SH-SY5Y (cell line): ENCODE measurements around the gene GAPT.

ENCODE experiments used
- GATA2 ChIP-seq: IDR thresholded peaks from 2 replicates; pipeline ENCODE4 v1.6.1; 2011; ENCODE audit warnings: mild to moderate bottlenecking, low read depth, low read length
- GATA3 ChIP-seq: IDR thresholded peaks from 2 replicates; pipeline ENCODE4 v1.6.1; 2011; ENCODE audit warnings: low read depth, mild to moderate bottlenecking, low read length, moderate library complexity

The GAPT gene

DNA sequence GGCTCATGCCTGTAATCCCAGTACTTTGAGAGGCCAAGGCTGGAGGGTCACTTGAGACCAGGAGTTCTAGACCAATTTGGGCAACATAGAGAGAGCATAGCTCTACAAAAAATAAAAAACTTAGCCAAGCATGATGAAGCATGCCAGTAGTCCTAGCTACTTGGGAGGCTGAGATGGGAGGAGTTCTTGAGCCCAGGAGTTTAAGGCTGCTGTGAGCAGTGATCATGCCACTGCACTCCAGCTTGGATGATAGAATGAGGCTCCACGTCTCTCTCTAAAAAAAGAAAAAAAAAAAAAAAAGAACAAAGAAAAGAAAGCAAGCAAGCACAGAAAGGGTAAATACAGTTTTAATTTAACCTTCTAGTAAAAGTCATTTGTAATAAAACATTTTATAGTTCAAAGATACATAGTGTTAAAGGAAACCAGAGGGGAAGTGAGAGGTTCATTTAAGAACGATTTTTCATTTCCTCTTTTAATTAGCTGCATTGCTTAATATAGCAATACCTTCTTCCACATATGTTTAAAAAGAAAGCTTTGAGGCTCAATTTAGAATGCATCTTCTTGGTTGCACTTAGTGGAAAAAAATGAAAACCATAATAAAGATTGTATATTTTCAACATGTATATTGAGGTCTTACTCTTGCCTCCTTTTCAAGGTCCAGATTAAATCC is 14.9 kb downstream of the GAPT start:
- TF ChIP-seq GATA2 = no peak
- no peak for TF ChIP-seq GATA3

DNA sequence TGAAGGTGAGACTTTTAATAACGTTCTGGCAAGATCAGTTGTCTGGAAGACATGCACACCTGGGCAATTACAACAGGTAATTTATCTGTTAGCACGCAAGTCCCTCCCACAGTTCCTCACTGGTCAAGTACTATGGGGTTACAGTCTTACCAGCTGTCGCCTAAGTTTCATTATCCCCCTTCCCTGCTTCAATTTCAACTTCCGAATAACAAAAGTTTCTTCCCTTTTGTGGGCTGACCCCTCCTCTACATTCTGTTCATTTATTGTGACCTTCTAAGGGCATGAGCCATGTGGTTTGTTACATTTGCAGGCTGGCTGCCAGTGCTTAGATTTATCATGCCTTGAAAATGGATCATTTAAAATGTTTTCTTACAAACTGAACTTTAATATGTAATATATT is 16.5 kb downstream of the GAPT start:
- TF ChIP-seq GATA2 (no peak), GATA3 (no peak)

DNA sequence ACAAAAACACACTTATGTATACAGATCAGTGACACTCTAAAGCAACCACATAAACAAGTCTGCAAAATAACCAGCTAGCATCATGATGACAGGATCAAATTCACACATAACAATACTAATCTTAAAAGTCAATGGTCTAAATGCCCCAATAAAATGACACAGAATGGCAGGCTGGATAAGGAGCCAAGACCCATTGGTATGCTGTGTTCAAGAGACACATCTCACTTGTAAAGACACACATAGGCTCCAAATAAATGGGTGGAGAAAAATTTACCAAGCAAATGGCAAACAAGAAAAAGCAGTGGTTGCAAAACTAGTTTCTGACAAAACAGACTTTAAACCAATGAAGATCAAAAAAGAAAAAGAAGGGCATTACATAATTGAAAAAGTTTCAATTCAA is 26.0 kb downstream of the GAPT start:
- TF ChIP-seq GATA2 = no peak
- no peak for TF ChIP-seq GATA3

DNA sequence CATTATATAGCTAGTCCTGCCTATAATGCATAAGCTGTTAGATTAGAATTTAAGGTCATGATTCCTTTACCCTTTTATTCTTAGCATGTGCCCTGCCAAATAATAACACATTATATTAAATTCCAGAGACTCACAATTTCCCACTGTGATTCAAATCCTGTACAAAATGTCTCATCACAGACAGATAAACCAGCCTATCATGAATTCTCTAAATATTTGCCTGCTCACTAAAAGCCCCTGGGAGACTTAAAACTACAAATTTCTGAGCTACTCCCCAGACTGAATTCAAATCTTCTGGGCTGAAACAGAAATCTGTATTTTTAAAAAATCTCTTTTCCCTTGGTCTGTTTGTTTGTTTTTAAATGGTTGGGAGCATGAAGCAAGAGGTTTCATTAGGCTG is 32.7 kb downstream of the GAPT start:
- no peak for TF ChIP-seq GATA2
- TF ChIP-seq GATA3 = no peak

DNA sequence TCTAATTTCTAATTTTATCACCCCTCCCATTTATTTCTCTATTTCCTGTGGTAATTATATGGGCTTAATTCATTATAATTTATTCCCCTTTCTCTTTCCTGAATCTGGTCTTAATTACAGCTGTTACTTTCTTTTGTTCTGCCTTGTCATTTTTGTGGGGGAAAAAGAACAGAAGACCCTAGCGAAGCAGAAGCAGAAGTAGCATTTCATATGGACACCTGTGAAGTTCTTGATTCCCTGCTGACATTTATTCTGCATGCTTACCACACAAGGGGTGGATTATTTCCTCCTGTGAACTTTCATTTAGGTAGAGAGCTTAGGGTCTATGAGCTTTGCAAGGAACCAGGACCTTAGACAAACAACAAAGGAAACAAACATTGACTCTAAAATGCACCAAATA is 33.3 kb downstream of the GAPT start:
- TF ChIP-seq GATA2 (no peak), GATA3 (no peak)

DNA sequence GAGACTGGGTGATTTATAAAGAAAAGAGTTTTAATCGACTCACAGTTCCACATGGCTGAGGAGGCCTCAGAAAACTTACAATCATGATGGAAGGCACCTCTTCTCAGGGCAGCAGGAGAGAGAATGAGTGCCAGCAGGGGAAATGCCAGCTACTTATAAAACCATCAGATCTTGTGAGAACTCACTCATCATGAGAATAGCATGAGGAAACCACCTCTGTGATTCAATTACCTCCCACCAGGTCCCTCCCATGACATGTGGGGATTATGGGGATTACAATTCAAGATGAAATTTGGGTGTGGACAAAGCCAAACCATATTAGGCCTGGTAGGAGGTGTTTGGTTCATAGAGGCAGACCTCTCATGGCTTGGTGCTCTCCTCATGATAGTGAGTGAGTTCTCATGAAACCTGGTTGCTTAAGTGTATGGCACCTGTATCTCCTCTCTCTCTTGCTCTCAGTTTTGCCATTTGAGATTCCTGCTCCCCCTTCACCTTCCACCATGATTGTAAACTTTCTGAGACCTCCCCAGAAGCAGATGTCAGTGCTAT is 39.8 kb downstream of the GAPT start:
- TF ChIP-seq GATA2 (no peak), GATA3 (no peak)

DNA sequence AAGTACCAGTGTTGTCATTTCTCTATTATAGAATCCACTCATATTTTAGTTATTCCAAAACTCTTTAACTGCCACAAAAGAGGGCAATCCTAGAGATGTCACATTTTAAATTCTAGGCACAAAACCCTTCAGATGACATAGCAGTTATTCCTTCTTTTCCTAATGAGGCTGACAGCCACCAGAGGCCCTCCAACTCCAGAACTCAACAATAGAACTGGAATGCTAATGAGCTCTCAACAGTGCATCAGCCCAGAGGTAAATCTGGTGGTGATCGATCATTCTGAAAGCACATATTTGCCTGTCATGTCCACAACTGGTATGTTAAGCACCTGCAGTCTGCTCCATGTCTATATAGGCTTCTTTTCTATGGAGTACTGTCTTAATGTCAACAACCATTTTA is 51.5 kb downstream of the GAPT start:
- TF ChIP-seq GATA2 = no peak
- no peak for TF ChIP-seq GATA3

DNA sequence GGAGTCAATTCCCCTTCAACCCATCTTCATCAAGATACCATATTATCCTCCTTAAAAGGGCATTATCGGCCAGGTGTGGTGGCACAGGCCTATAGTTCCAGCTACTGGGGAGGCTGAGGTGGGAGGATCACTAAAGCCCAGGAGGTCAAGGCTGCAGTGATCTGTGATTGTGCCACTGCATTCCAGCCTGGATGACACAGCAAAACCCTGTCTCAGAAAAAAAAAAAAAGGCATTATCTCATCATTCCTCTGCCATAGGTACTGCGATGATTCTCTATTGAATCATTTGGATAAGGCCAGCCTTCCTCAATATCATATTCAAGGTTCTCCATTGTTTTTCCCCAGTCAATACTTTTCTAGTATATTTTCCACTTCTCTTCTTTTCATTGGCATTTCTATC is 52.5 kb downstream of the GAPT start:
- TF ChIP-seq GATA3 (no peak), GATA2 (no peak)

DNA sequence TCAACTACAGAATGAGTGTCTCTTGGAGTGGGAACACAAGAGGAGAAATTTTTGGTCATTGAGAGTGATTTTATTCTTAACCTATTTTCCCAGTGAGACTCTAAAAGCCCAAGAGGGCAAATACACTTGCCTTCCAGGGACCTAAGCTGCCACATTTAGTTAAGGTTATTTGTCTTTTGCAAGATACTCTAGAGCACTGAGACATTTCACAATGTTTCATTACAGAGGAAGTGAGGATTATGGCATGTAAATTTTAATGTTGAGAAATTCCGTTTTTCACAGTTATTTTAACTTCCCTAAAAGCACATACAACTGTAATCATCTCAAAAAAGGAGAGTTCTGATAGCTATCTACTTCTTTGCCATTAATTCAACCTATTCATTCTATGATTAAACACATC is 53.0 kb downstream of the GAPT start:
- no peak for TF ChIP-seq GATA2
- no peak for TF ChIP-seq GATA3

DNA sequence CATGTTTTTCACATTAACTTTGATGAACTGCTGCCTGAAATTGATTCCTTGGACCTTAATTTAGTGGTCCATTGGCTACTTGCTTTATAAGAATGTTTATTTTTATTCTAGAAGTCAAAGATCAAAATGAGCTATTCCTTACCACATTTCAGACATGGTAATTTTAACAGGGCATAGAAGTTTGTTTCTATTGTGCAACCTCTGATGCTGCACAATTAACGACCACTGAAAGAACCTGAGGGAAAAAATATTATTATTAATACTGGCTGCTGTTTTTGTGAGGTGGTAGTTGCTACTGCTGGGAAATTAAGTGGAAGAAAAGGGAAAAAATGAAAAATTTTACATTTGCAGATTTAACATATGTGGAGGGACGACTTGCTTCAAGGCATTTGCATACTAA is 53.7 kb downstream of the GAPT start:
- no peak for TF ChIP-seq GATA3
- no peak for TF ChIP-seq GATA2

DNA sequence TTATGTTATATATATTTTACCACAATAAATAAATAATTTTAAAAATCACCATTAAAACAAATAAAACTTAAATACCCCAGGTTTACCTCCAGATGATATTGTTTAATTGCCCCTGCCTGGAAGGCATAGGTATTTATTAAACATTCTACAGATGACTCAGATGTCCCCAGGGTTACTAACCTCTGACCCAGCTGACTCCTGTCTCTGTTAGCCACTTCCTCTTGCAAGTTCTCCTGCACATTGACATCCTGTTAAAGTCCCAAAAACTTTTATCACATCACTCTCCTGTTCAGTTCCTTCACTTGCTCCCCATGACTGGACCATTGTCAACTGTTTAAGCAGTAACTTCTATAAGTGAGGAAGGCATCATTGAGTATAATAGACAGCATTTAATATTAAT is 54.7 kb downstream of the GAPT start:
- TF ChIP-seq GATA3 (no peak), GATA2 (no peak)
